Keratinocyte (primary cell): ENCODE results near the gene NEK3. TPM values are rescaled to one million over a fixed set of nuclear protein-coding genes. Genes with fewer than 3 reads are reported as not detected.

Source experiments
- DNase-seq: peaks from one replicate; pipeline ENCODE4 v3.0.0-alpha.2; 2011; ENCODE audit warnings: low read depth, missing footprints, low spot score
- FAIRE-seq: peaks from 2 replicates; lab custom pipeline; 2011; peaks lifted over from hg19 to GRCh38; lab: Jason Lieb, UNC
- H2AFZ ChIP-seq: 2 replicates; pipeline ENCODE4 v1.6.0; 2012; ENCODE audit warnings: low read length, control low read depth, inconsistent platforms; ENCODE audit not compliant: control insufficient read depth
- H3K27ac ChIP-seq: 2 replicates; pipeline ENCODE4 v1.5.1; 2011; ENCODE audit warnings: low read length; ENCODE audit not compliant: control insufficient read depth, insufficient read depth
- H3K27me3 ChIP-seq: 3 replicates; pipeline ENCODE4 v1.6.0; 2011; ENCODE audit warnings: low read length; ENCODE audit not compliant: control insufficient read depth, insufficient read depth; ENCODE audit errors: extremely low read depth
- H3K36me3 ChIP-seq, 2 experiments: 2 replicates in 1 of 2; 3 replicates in 1 of 2; pipeline ENCODE4 v1.5.1; 2011; ENCODE audit warnings: low read length in 2 of 2, mild to moderate bottlenecking in 1 of 2; ENCODE audit not compliant: control insufficient read depth in 2 of 2, insufficient read depth in 2 of 2; ENCODE audit errors: extremely low read depth in 1 of 2
- H3K4me1 ChIP-seq: 3 replicates; pipeline ENCODE4 v1.5.1; 2011; ENCODE audit warnings: low read length; ENCODE audit not compliant: control insufficient read depth, insufficient read depth; ENCODE audit errors: extremely low read depth
- H3K4me2 ChIP-seq: 3 replicates; pipeline ENCODE4 v1.6.0; 2011; ENCODE audit warnings: low read depth, low read length; ENCODE audit not compliant: control insufficient read depth, insufficient read depth; ENCODE audit errors: extremely low read depth
- H3K4me3 ChIP-seq, 3 experiments: fragments of 200-600 bp in 1 of 3; sonication (generic) in 1 of 3; 2 replicates in 2 of 3; 3 replicates in 1 of 3; pipeline ENCODE4 v1.5.1; 2011 to 2016; ENCODE audit warnings: low read length in 3 of 3, mild to moderate bottlenecking in 3 of 3, control low read depth in 2 of 3, inconsistent platforms in 1 of 3, low read depth in 1 of 3, mixed read lengths in 1 of 3, mixed run types in 1 of 3, moderate library complexity in 1 of 3; ENCODE audit not compliant: control insufficient read depth in 2 of 3, insufficient read depth in 2 of 3; ENCODE audit errors: extremely low read depth in 1 of 3
- H3K79me2 ChIP-seq: 2 replicates; pipeline ENCODE4 v1.6.0; 2012; ENCODE audit warnings: low read length; ENCODE audit not compliant: control insufficient read depth, insufficient read depth
- H3K9ac ChIP-seq: 3 replicates; pipeline ENCODE4 v1.6.0; 2011; ENCODE audit warnings: low read length; ENCODE audit not compliant: control insufficient read depth, insufficient read depth; ENCODE audit errors: extremely low read depth
- H3K9me1 ChIP-seq: 3 replicates; pipeline ENCODE4 v1.6.0; 2011; ENCODE audit warnings: low read length; ENCODE audit not compliant: control insufficient read depth, insufficient read depth; ENCODE audit errors: extremely low read depth
- H3K9me3 ChIP-seq: 2 replicates; pipeline ENCODE4 v1.5.1; 2012; ENCODE audit warnings: low read depth, low read length; ENCODE audit not compliant: control insufficient read depth
- H4K20me1 ChIP-seq: 3 replicates; pipeline ENCODE4 v1.6.0; 2011; ENCODE audit warnings: low read length; ENCODE audit not compliant: control insufficient read depth, insufficient read depth; ENCODE audit errors: extremely low read depth
- EZH2 ChIP-seq: IDR thresholded peaks from one replicate; pipeline ENCODE4 v1.6.1; 2012; ENCODE audit warnings: inconsistent platforms, mild to moderate bottlenecking, low read length, moderate library complexity
- dilution Hi-C: fragments of 300-500 bp; cut with MboI; formaldehyde crosslinking; loops from one replicate; pipeline ENCODE4 v1.7.0; 2020; ENCODE audit warnings: low sequenced_read_pairs; ENCODE audit not compliant: extremely low pct_ligation_motif_present
- polyA plus RNA-seq, 5 experiments: library from polyadenylated mRNA; depleted of rRNA in 3 of 5; stranded (reverse) in 3 of 5; stranded (forward) in 1 of 5; unstranded in 1 of 5; fragments of >200 nt; gene quantifications; 1 replicate in 1 of 5; 2 replicates in 3 of 5; 3 replicates in 1 of 5; pipeline versions ENCODE4 v1.2.1 to v1.2.3, GENCODE V29; 2011 to 2012; ENCODE audit warnings: missing spikeins in 2 of 5, low read depth in 1 of 5, low replicate concordance in 1 of 5
- TF ChIP-seq, protein P1 (sequence below), 3 experiments: IDR thresholded peaks in 1 of 3; conservative IDR thresholded peaks in 1 of 3; optimal IDR thresholded peaks in 1 of 3; 2 replicates in 2 of 3; 3 replicates in 1 of 3; pipeline versions ENCODE3 to v1.5.1; 2011; ENCODE audit warnings: low read length in 3 of 3, mild to moderate bottlenecking in 3 of 3, moderate library complexity in 2 of 3, control low read depth in 1 of 3, inconsistent platforms in 1 of 3; ENCODE audit not compliant: insufficient read depth in 2 of 3; ENCODE audit errors: extremely low read depth in 1 of 3

NEK3 gene
- polyA plus RNA-seq, 1 donor (not counting 4 experiments of a cell fraction or from before 2014, with no cell fraction given): 11.1 TPM

DNA sequence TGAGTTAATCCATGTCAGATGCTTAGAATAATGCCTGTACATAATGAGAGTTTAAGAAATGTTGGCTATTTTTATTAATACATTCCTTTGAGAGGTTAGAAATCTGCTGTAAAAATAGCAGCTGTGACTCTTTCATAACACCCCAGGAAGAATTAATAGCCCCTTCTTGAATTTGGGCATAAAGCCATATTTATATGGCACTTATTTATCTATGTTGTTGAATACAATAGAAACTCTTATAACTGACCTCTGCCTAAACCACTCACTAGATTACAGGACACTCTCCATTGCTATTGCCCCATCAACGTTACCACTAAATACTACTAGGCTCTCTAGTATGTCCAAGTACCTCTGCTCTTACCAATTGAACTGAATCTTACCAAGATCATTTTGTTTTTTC, 46.8 kb downstream of the NEK3 start:
- Histone ChIP-seq H3K4me1 (no peaks in the 10 kb centered on the region), H3K9ac (no peak overlapping the region), H3K4me2 (no peak overlapping the region), H3K9me3 (no peaks in the 10 kb centered on the region), H3K27me3 (no peaks in the 10 kb centered on the region), H3K36me3 (no peaks in the 10 kb centered on the region), H3K9me1 (no peaks in the 10 kb centered on the region), H2AFZ (no peak overlapping the region), H3K4me3 (no peak overlapping the region), H4K20me1 (no peaks in the 10 kb centered on the region), H3K79me2 (no peaks in the 10 kb centered on the region), H3K27ac (no peak overlapping the region)
- dilution Hi-C loops: no loop called here
- no peak for DNase-seq
- no peak for FAIRE-seq
- no peak for TF ChIP-seq EZH2
- TF ChIP-seq, protein P1, sequence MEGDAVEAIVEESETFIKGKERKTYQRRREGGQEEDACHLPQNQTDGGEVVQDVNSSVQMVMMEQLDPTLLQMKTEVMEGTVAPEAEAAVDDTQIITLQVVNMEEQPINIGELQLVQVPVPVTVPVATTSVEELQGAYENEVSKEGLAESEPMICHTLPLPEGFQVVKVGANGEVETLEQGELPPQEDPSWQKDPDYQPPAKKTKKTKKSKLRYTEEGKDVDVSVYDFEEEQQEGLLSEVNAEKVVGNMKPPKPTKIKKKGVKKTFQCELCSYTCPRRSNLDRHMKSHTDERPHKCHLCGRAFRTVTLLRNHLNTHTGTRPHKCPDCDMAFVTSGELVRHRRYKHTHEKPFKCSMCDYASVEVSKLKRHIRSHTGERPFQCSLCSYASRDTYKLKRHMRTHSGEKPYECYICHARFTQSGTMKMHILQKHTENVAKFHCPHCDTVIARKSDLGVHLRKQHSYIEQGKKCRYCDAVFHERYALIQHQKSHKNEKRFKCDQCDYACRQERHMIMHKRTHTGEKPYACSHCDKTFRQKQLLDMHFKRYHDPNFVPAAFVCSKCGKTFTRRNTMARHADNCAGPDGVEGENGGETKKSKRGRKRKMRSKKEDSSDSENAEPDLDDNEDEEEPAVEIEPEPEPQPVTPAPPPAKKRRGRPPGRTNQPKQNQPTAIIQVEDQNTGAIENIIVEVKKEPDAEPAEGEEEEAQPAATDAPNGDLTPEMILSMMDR (optimal IDR thresholded peaks at IDR 0.05 in 1 of 3, IDR thresholded peaks at IDR 0.05 in 1 of 3, conservative IDR thresholded peaks at IDR 0.05 in 1 of 3; ENCODE audit: extremely low read depth in 1 of 3, insufficient read depth in 2 of 3, low read length in 3 of 3): no peak

DNA sequence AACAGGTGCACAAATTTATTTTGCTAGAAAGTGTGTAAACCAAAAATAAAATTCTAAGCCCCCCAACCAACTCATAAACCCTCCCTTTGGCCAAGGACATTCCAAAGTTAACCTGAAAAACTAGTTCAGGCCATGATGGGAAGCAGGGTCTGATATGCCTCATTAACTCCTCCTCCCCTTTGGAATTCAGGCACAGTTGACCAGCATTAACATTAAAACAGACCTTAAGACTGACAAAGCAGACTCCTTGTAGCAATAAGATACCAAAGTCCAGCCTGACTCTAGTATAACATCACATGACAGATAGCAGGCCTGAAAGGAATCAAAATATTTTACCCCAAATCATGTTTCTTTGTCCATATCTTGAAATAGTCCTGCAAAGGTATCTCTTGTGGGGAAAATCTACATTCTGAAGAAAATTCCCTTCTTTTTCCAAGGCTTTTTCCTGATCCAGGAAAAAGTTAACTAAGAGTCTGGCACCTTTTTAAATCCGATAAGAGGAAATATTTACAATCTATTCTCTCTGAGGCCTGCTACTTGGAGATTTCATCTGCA, 50.2 kb downstream of the NEK3 start:
- Histone ChIP-seq H4K20me1 (no peaks in the 10 kb centered on the region), H3K27ac (no peak overlapping the region), H3K4me1 (peaks cover 3% of the 10 kb centered on the region), H3K4me2 (no peak overlapping the region), H3K4me3 (no peak overlapping the region), H2AFZ (no peak overlapping the region), H3K9me1 (no peaks in the 10 kb centered on the region), H3K79me2 (no peaks in the 10 kb centered on the region), H3K9ac (no peak overlapping the region), H3K9me3 (no peaks in the 10 kb centered on the region), H3K36me3 (no peaks in the 10 kb centered on the region), H3K27me3 (no peaks in the 10 kb centered on the region)
- DNase-seq (no peak), FAIRE-seq (no peak)
- TF ChIP-seq, protein P1 (optimal IDR thresholded peaks at IDR 0.05 in 1 of 3, IDR thresholded peaks at IDR 0.05 in 1 of 3, conservative IDR thresholded peaks at IDR 0.05 in 1 of 3; ENCODE audit: extremely low read depth in 1 of 3, insufficient read depth in 2 of 3, low read length in 3 of 3): no peak
- no peak for TF ChIP-seq EZH2
- dilution Hi-C loops: no loop called here
